22Rv1 (cell line): ENCODE results near the gene GREM1.

ENCODE experiments used
- H3K27ac ChIP-seq: fragments of 450-650 bp; 2 replicates; pipeline ENCODE4 v1.5.1; 2017
- ZFX ChIP-seq: fragments of 450-650 bp; IDR thresholded peaks from 2 replicates; pipeline ENCODE4 v1.6.1; 2017; ENCODE audit warnings: antibody characterized with exemption, borderline replicate concordance
- TF ChIP-seq, protein P1 (sequence below): fragments of 450-650 bp; IDR thresholded peaks from 2 replicates; pipeline ENCODE4 v1.5.1; 2017; ENCODE audit warnings: mild to moderate bottlenecking

GREM1 gene

GRCh38 chr15:32733281-32733680 is 15.5 kb downstream of the GREM1 start:
- H3K27ac ChIP-seq: no peak overlapping the region
- no peak for TF ChIP-seq ZFX
- TF ChIP-seq, protein P1, sequence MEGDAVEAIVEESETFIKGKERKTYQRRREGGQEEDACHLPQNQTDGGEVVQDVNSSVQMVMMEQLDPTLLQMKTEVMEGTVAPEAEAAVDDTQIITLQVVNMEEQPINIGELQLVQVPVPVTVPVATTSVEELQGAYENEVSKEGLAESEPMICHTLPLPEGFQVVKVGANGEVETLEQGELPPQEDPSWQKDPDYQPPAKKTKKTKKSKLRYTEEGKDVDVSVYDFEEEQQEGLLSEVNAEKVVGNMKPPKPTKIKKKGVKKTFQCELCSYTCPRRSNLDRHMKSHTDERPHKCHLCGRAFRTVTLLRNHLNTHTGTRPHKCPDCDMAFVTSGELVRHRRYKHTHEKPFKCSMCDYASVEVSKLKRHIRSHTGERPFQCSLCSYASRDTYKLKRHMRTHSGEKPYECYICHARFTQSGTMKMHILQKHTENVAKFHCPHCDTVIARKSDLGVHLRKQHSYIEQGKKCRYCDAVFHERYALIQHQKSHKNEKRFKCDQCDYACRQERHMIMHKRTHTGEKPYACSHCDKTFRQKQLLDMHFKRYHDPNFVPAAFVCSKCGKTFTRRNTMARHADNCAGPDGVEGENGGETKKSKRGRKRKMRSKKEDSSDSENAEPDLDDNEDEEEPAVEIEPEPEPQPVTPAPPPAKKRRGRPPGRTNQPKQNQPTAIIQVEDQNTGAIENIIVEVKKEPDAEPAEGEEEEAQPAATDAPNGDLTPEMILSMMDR: no peak

GRCh38 chr15:32735989-32736700 is 18.3 kb downstream of the GREM1 start:
- H3K27ac ChIP-seq: no peak overlapping the region
- no peak for TF ChIP-seq ZFX
- TF ChIP-seq, protein P1: no peak

- TF ChIP-seq ZFX: no peak
- TF ChIP-seq, protein P1: no peak
- H3K27ac ChIP-seq: no peak overlapping the region
Measured at GRCh38 chr15:32736701-32737061, 18.9 kb downstream of the GREM1 start.

- TF ChIP-seq, protein P1: no peak
- no peak for TF ChIP-seq ZFX
Measured at GRCh38 chr15:32737304-32737703, 19.5 kb downstream of the GREM1 start.

DNA sequence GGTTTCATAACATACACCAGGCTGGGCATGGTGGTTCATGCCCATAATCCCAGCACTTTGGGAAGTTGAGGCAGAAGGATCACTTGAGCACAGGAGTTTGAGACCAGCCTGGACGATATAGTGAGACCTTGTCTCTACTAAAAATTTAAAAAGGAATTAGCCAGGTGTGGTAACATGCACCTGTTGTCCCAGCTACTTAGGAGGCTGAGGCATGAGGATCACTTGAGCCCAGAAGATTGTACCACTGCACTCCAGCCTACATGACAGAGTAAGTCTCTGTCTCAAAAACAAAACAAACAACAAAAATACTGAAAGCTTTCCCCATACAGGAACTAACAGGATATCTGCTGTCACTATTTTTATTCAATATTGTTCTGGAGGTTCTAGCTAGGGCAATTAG is 20.9 kb downstream of the GREM1 start:
- H3K27ac ChIP-seq: no peak overlapping the region
- TF ChIP-seq, protein P1: no peak
- TF ChIP-seq ZFX: no peak

More at GRCh38 chr15:32737304-32737703, 19.5 kb downstream of the GREM1 start:
- no peak overlapping the region for H3K27ac ChIP-seq

GRCh38 chr15:32739522-32740063 is 21.8 kb downstream of the GREM1 start:
- TF ChIP-seq ZFX: no peak
- TF ChIP-seq, protein P1: no peak
- no peak overlapping the region for H3K27ac ChIP-seq

- TF ChIP-seq, protein P1: no peak
- no peak for TF ChIP-seq ZFX
Measured at GRCh38 chr15:32743411-32744140, 25.8 kb downstream of the GREM1 start.

More at GRCh38 chr15:32743411-32744140, 25.8 kb downstream of the GREM1 start:
- H3K27ac ChIP-seq: no peak overlapping the region
